A549 (cell line): ENCODE data around the gene PLA2G4A. TPM values are rescaled to one million over a fixed set of nuclear protein-coding genes. Genes with fewer than 3 reads are reported as not detected.

Experiments
- ATAC-seq, 2 experiments: fragments of 200-7000 bp in 1 of 2; fragments of >200 bp in 1 of 2; cut with Nextera tagmentation in 1 of 2; cut with Tn5 transposase in 1 of 2; 3 replicates each; pipeline versions ENCODE4 v1.8.0 to v1.9.1; 2018 to 2020; ENCODE audit warnings: mild to moderate bottlenecking in 1 of 2, moderate library complexity in 1 of 2
- CTCF ChIA-PET: fragments of 300-600 bp; sonication (Branson Sonifier 250); formaldehyde crosslinking; extraction: SDS; loops from one replicate; lab custom pipeline; 2021; ENCODE audit warnings: antibody characterized with exemption, inconsistent platforms; lab: Yijun Ruan, JAX
- POLR2A ChIA-PET: fragments of 350-600 bp; formaldehyde crosslinking; extraction: SDS; loops from one replicate; lab custom pipeline; 2021; ENCODE audit warnings: antibody characterized with exemption, inconsistent platforms; lab: Yijun Ruan, JAX
- DNase-seq, 2 experiments: peaks; one replicate each; pipeline versions ENCODE4 v3.0.0 to v3.0.0-alpha.2; 2011 to 2016; ENCODE audit warnings: low read depth in 1 of 2, low spot score in 1 of 2
- FAIRE-seq: peaks from 2 replicates; lab custom pipeline; 2011; peaks lifted over from hg19 to GRCh38; lab: Jason Lieb, UNC
- H3K27ac ChIP-seq, 2 experiments: fragments of >200 bp; sonication (Bioruptor Twin); formaldehyde crosslinking; 3 replicates each; pipeline ENCODE4 v1.5.1; 2016 to 2017
- H3K4me1 ChIP-seq: fragments of >200 bp; sonication (Bioruptor Twin); formaldehyde crosslinking; 3 replicates; pipeline ENCODE4 v1.6.1; 2016
- H3K4me2 ChIP-seq: fragments of >200 bp; sonication (Bioruptor Twin); formaldehyde crosslinking; 3 replicates; pipeline ENCODE4 v1.6.1; 2016
- H3K4me3 ChIP-seq: fragments of >200 bp; sonication (Bioruptor Twin); formaldehyde crosslinking; 3 replicates; pipeline ENCODE4 v1.5.1; 2016
- H3K9me3 ChIP-seq: fragments of >200 bp; sonication (Bioruptor Twin); formaldehyde crosslinking; 3 replicates; pipeline ENCODE4 v1.6.1; 2016
- CBX8 ChIP-seq: fragments of 200-600 bp; sonication (generic); IDR thresholded peaks from 2 replicates; pipeline ENCODE4 v1.6.1; 2016
- CHD2 ChIP-seq: fragments of 150-350 bp; IDR thresholded peaks from 2 replicates; pipeline ENCODE4 v1.6.1; 2014; ENCODE audit warnings: low read length; ENCODE audit not compliant: partially characterized antibody
- CHD4 ChIP-seq: fragments of 200-600 bp; sonication (generic); IDR thresholded peaks from 2 replicates; pipeline ENCODE4 v1.6.1; 2016; ENCODE audit warnings: antibody characterized with exemption, mild to moderate bottlenecking, borderline replicate concordance
- CTCF ChIP-seq: fragments of >200 bp; sonication (Bioruptor Twin); formaldehyde crosslinking; IDR thresholded peaks from 3 replicates; pipeline ENCODE4 v1.5.1; 2016
- EHMT2 ChIP-seq: fragments of 200-600 bp; sonication (generic); IDR thresholded peaks from 2 replicates; pipeline ENCODE4 v1.6.1; 2016; ENCODE audit warnings: antibody characterized with exemption, low read depth, mild to moderate bottlenecking, moderate library complexity
- FOSB ChIP-seq: fragments of 250-450 bp; sonication (Bioruptor Pico); IDR thresholded peaks from 2 replicates; pipeline ENCODE4 v1.5.0; 2020; ENCODE audit warnings: mild to moderate bottlenecking, moderate library complexity
- HEYL ChIP-seq: fragments of 250-450 bp; sonication (Bioruptor Pico); IDR thresholded peaks from 2 replicates; pipeline ENCODE4 v1.8.0; 2021; ENCODE audit warnings: mild to moderate bottlenecking, moderate library complexity
- HOXB13 ChIP-seq: fragments of 250-450 bp; sonication (Bioruptor Pico); IDR thresholded peaks from 2 replicates; pipeline ENCODE4 v1.5.0; 2020; ENCODE audit warnings: low read depth, mild to moderate bottlenecking, moderate library complexity
- HOXB5 ChIP-seq: fragments of 250-450 bp; sonication (Bioruptor Pico); IDR thresholded peaks from 2 replicates; pipeline ENCODE4 v1.5.0; 2020; ENCODE audit warnings: mild to moderate bottlenecking, moderate library complexity
- JUN ChIP-seq, 2 experiments: fragments of >200 bp; sonication (Bioruptor Twin); formaldehyde crosslinking; IDR thresholded peaks; 2 replicates in 1 of 2; 3 replicates in 1 of 2; pipeline ENCODE4 v1.6.1; 2016 to 2017
- MAFK ChIP-seq: fragments of 450-650 bp; IDR thresholded peaks from 2 replicates; pipeline ENCODE4 v1.6.1; 2014; ENCODE audit not compliant: partially characterized antibody
- NFE2L2 ChIP-seq: fragments of 150-350 bp; conservative IDR thresholded peaks from 2 replicates; pipeline ENCODE4 v1.6.1; 2014; ENCODE audit warnings: low read length
- NPAS2 ChIP-seq: fragments of 250-450 bp; sonication (Bioruptor Pico); IDR thresholded peaks from 2 replicates; pipeline ENCODE4 v1.8.0; 2022; ENCODE audit warnings: mild to moderate bottlenecking, moderate library complexity, borderline replicate concordance
- POLR2A ChIP-seq: IDR thresholded peaks from 2 replicates; pipeline ENCODE4 v1.6.1; 2012; ENCODE audit warnings: mild to moderate bottlenecking, low read length
- POLR2AphosphoS2 ChIP-seq: conservative IDR thresholded peaks from 2 replicates; pipeline ENCODE4 v1.6.1; 2012; ENCODE audit warnings: low read length, improper control_type of control experiment, inconsistent platforms
- RARB ChIP-seq: fragments of 250-450 bp; sonication (Bioruptor Pico); IDR thresholded peaks from 2 replicates; pipeline ENCODE4 v1.8.0; 2021; ENCODE audit warnings: mild to moderate bottlenecking, moderate library complexity
- RFX5 ChIP-seq: fragments of 450-650 bp; IDR thresholded peaks from 2 replicates; pipeline ENCODE4 v1.7.1; 2014; ENCODE audit warnings: antibody characterized with exemption, mild to moderate bottlenecking, moderate library complexity
- TFCP2L1 ChIP-seq: fragments of 250-450 bp; sonication (Bioruptor Pico); IDR thresholded peaks from 2 replicates; pipeline ENCODE4 v1.5.0; 2021; ENCODE audit warnings: mild to moderate bottlenecking
- ZC3H11A ChIP-seq: fragments of 450-650 bp; IDR thresholded peaks from 2 replicates; pipeline ENCODE4 v1.6.1; 2014; ENCODE audit warnings: antibody characterized with exemption, mild to moderate bottlenecking
- ZFP36 ChIP-seq: fragments of 450-650 bp; IDR thresholded peaks from 2 replicates; pipeline ENCODE4 v1.6.1; 2014; ENCODE audit warnings: borderline replicate concordance; ENCODE audit not compliant: partially characterized antibody
- ZNF302 ChIP-seq: fragments of 250-450 bp; sonication (Bioruptor Pico); IDR thresholded peaks from 2 replicates; pipeline ENCODE4 v1.9.0; 2021; ENCODE audit warnings: inconsistent platforms, mild to moderate bottlenecking, moderate library complexity
- ZSCAN20 ChIP-seq: fragments of 250-450 bp; sonication (Bioruptor Pico); IDR thresholded peaks from 2 replicates; pipeline ENCODE4 v1.8.0; 2022; ENCODE audit warnings: mild to moderate bottlenecking, moderate library complexity
- WGBS: methylation state at CpG from one replicate; pipeline ENCODE4 v1.1.6; 2017; ENCODE audit errors: missing lambda C conversion rate; 5-methylcytosine and 5-hydroxymethylcytosine counted together
- polyA plus RNA-seq, 4 experiments: library from polyadenylated mRNA; depleted of rRNA in 3 of 4; stranded (reverse); fragments of >200 nt; fragmentation: RNase III in 1 of 4; extraction: RNeasy Plus Mini Kit Qiagen cat#74134 plus additional on column Dnase treatment in 1 of 4; gene quantifications; 2 replicates in 3 of 4; 3 replicates in 1 of 4; pipeline ENCODE4 v1.2.3, GENCODE V29; 2011 to 2017
- TF ChIP-seq, protein P1 (sequence below): IDR thresholded peaks from 2 replicates; pipeline ENCODE4 v1.6.1; 2012
- TF ChIP-seq, protein P2 (sequence below): fragments of 250-450 bp; sonication (Bioruptor Pico); IDR thresholded peaks from 2 replicates; pipeline ENCODE4 v1.5.0; 2021; ENCODE audit warnings: mild to moderate bottlenecking, moderate library complexity, borderline replicate concordance
- TF ChIP-seq, protein P3 (sequence below): fragments of 150-350 bp; IDR thresholded peaks from 2 replicates; pipeline ENCODE4 v1.6.1; 2014; ENCODE audit warnings: low read depth, mild to moderate bottlenecking, low read length
- TF ChIP-seq, protein P4 (sequence below): fragments of >200 bp; sonication (Bioruptor Twin); formaldehyde crosslinking; IDR thresholded peaks from 2 replicates; pipeline ENCODE4 v1.6.1; 2016
- TF ChIP-seq, protein P5 (sequence below): fragments of 200-600 bp; sonication (generic); IDR thresholded peaks from 2 replicates; pipeline ENCODE4 v1.6.1; 2016; ENCODE audit warnings: antibody characterized with exemption, mild to moderate bottlenecking, moderate library complexity

PLA2G4A gene
- polyA plus RNA-seq, 2 of the 4 experiments (the other 2 are of a cell fraction), result 26.3 to 80.4 TPM

GRCh38 chr1:186980400-186980799 is 151.7 kb downstream of the PLA2G4A start (continued):
- TF ChIP-seq ZNF302 (CRISPR knock-in tag) (no peak), HOXB13 (CRISPR knock-in tag) (no peak), POLR2A (no peak), ZSCAN20 (CRISPR knock-in tag) (no peak), CHD2 (no peak), EHMT2 (no peak), HEYL (CRISPR knock-in tag) (no peak)

GRCh38 chr1:186982116-186982515 is 153.4 kb downstream of the PLA2G4A start:
- ChIA-PET CTCF (interaction anchor here (0.9 to 2.1 kb wide), 2 partner anchors 376 to 500 kb away, joined by 3 to 9 read pairs; no protein-coding TSS in a partner anchor), POLR2A (no interaction called here)
- no peak overlapping the region for H3K4me3 ChIP-seq
- no peak for ATAC-seq
- no peak overlapping the region for H3K4me2 ChIP-seq
- H3K27ac ChIP-seq, result no peak overlapping the region
- 87% methylated on average over 3 of the region's 3 CpGs for WGBS
- TF ChIP-seq NPAS2 (CRISPR knock-in tag) (no peak), ZSCAN20 (CRISPR knock-in tag) (no peak), RARB (no peak), CBX8 (no peak), HOXB5 (CRISPR knock-in tag) (no peak), TFCP2L1 (CRISPR knock-in tag) (no peak), HOXB13 (CRISPR knock-in tag) (no peak), POLR2AphosphoS2 (no peak), CHD4 (no peak), RFX5 (no peak), JUN (IDR thresholded peaks at IDR 0.05) (no peak)
- TF ChIP-seq, protein P1, sequence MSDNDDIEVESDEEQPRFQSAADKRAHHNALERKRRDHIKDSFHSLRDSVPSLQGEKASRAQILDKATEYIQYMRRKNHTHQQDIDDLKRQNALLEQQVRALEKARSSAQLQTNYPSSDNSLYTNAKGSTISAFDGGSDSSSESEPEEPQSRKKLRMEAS, result no peak
- TF ChIP-seq, protein P2, sequence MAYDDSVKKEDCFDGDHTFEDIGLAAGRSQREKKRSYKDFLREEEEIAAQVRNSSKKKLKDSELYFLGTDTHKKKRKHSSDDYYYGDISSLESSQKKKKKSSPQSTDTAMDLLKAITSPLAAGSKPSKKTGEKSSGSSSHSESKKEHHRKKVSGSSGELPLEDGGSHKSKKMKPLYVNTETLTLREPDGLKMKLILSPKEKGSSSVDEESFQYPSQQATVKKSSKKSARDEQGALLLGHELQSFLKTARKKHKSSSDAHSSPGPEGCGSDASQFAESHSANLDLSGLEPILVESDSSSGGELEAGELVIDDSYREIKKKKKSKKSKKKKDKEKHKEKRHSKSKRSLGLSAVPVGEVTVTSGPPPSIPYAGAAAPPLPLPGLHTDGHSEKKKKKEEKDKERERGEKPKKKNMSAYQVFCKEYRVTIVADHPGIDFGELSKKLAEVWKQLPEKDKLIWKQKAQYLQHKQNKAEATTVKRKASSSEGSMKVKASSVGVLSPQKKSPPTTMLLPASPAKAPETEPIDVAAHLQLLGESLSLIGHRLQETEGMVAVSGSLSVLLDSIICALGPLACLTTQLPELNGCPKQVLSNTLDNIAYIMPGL (CRISPR knock-in tag), result no peak
- H3K9me3 ChIP-seq, result no peaks in the 10 kb centered on the region
- no peak for FAIRE-seq
- DNase-seq, result no peak
- peaks cover 6% of the 10 kb centered on the region; the same call in 1 of the 3 replicates for H3K4me1 ChIP-seq

- H3K4me1 ChIP-seq, result peaks cover 6% of the 10 kb centered on the region; the same call in 1 of the 3 replicates
- ChIA-PET POLR2A (no interaction called here), CTCF (interaction anchor here (0.6 to 2.5 kb wide), 6 partner anchors 8 to 679 kb away, joined by 3 to 11 read pairs (median 5); no protein-coding TSS in a partner anchor)
- H3K4me3 ChIP-seq, result no peak overlapping the region
- no peak overlapping the region for H3K27ac ChIP-seq
- no peak for DNase-seq
- FAIRE-seq, result no peak
- TF ChIP-seq FOSB (CRISPR knock-in tag) (no peak), ZC3H11A (no peak), POLR2AphosphoS2 (no peak), NFE2L2 (no peak), ZFP36 (no peak), MAFK (no peak), NPAS2 (CRISPR knock-in tag) (no peak), RFX5 (no peak), CTCF (no peak), HOXB13 (CRISPR knock-in tag) (no peak)
- TF ChIP-seq, protein P3, sequence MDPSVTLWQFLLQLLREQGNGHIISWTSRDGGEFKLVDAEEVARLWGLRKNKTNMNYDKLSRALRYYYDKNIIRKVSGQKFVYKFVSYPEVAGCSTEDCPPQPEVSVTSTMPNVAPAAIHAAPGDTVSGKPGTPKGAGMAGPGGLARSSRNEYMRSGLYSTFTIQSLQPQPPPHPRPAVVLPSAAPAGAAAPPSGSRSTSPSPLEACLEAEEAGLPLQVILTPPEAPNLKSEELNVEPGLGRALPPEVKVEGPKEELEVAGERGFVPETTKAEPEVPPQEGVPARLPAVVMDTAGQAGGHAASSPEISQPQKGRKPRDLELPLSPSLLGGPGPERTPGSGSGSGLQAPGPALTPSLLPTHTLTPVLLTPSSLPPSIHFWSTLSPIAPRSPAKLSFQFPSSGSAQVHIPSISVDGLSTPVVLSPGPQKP, result no peak
- TF ChIP-seq, protein P4, sequence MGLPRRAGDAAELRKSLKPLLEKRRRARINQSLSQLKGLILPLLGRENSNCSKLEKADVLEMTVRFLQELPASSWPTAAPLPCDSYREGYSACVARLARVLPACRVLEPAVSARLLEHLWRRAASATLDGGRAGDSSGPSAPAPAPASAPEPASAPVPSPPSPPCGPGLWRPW, result no peak
- TF ChIP-seq, protein P5, sequence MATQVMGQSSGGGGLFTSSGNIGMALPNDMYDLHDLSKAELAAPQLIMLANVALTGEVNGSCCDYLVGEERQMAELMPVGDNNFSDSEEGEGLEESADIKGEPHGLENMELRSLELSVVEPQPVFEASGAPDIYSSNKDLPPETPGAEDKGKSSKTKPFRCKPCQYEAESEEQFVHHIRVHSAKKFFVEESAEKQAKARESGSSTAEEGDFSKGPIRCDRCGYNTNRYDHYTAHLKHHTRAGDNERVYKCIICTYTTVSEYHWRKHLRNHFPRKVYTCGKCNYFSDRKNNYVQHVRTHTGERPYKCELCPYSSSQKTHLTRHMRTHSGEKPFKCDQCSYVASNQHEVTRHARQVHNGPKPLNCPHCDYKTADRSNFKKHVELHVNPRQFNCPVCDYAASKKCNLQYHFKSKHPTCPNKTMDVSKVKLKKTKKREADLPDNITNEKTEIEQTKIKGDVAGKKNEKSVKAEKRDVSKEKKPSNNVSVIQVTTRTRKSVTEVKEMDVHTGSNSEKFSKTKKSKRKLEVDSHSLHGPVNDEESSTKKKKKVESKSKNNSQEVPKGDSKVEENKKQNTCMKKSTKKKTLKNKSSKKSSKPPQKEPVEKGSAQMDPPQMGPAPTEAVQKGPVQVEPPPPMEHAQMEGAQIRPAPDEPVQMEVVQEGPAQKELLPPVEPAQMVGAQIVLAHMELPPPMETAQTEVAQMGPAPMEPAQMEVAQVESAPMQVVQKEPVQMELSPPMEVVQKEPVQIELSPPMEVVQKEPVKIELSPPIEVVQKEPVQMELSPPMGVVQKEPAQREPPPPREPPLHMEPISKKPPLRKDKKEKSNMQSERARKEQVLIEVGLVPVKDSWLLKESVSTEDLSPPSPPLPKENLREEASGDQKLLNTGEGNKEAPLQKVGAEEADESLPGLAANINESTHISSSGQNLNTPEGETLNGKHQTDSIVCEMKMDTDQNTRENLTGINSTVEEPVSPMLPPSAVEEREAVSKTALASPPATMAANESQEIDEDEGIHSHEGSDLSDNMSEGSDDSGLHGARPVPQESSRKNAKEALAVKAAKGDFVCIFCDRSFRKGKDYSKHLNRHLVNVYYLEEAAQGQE, result no peak
- 89% methylated on average over 4 of the region's 4 CpGs for WGBS
- H3K9me3 ChIP-seq, result no peaks in the 10 kb centered on the region
- H3K4me2 ChIP-seq, result no peak overlapping the region
- no peak for ATAC-seq
Observed at GRCh38 chr1:186983327-186983726, 154.6 kb downstream of the PLA2G4A start.
